Ovary (tissue), 9 donors: Measurements from ENCODE around the gene LMAN1. TPM values are rescaled to one million over a fixed set of nuclear protein-coding genes. Genes with fewer than 3 reads are reported as not detected.

ENCODE experiments used
- DNase-seq, 5 donors: peaks; one replicate each; pipeline ENCODE4 v3.0.0-alpha.2; 2019 to 2020
- H3K27ac ChIP-seq, 2 donors: fragments of 200-600 bp; one replicate each; pipeline versions ENCODE4 v1.5.1 to v1.8.0; 2019 to 2022
- H3K27me3 ChIP-seq: fragments of 200-600 bp; one replicate; pipeline ENCODE4 v1.8.0; 2022
- H3K36me3 ChIP-seq: fragments of 200-600 bp; sonication (generic); one replicate; pipeline ENCODE4 v1.5.1; 2019
- H3K4me1 ChIP-seq: one replicate; pipeline ENCODE4 v1.8.1; 2013; ENCODE audit warnings: mild to moderate bottlenecking, moderate library complexity; ENCODE audit not compliant: insufficient read depth
- H3K4me3 ChIP-seq: fragments of 200-600 bp; sonication (generic); one replicate; pipeline ENCODE4 v1.5.1; 2017
- H3K9me3 ChIP-seq, 2 donors: fragments of 200-600 bp in 1 of 2; sonication (generic) in 1 of 2; one replicate each; pipeline versions ENCODE4 v1.5.1 to v1.8.1; 2013 to 2019; ENCODE audit warnings: mild to moderate bottlenecking in 1 of 2, moderate library complexity in 1 of 2
- CTCF ChIP-seq, 3 donors: fragments of 450-650 bp in 2 of 3; fragments of 200-600 bp in 1 of 3; IDR thresholded peaks; one replicate each; pipeline versions ENCODE4 v1.5.1 to v1.8.0; 2016 to 2022; ENCODE audit warnings: antibody characterized with exemption in 3 of 3, mild to moderate bottlenecking in 1 of 3
- EP300 ChIP-seq: sonication (generic); formaldehyde crosslinking; IDR thresholded peaks from one replicate; pipeline ENCODE4 v1.6.1; 2017; ENCODE audit warnings: antibody characterized with exemption
- POLR2A ChIP-seq: fragments of 450-650 bp; IDR thresholded peaks from one replicate; pipeline ENCODE4 v1.6.1; 2017; ENCODE audit warnings: antibody characterized with exemption, mild to moderate bottlenecking, moderate library complexity
- WGBS, 3 donors: extraction: QIAGEN DNeasy Blood & Tissue Kit in 1 of 3; methylation state at CpG; one replicate each; pipeline versions ENCODE4 v1.1.5 to v1.1.7; 2013 to 2017; 5-methylcytosine and 5-hydroxymethylcytosine counted together
- intact Hi-C, 4 donors: fragments of 100-400 bp; cut with DNase I; formaldehyde crosslinking; loops; one replicate each; pipeline versions ENCODE4 v1.11.0 to v1.15.1; 2022 to 2023
- polyA plus RNA-seq, 2 donors: library from polyadenylated mRNA; stranded (reverse); fragments of 200-250 nt in 1 of 2; fragments of 350-450 nt in 1 of 2; fragmentation: Illumina TruSeq in 1 of 2; extraction: RNeasy Lipid Tissue Mini Kit (QIAGEN cat#74804) in 1 of 2; gene quantifications; one replicate each; pipeline ENCODE4 v1.2.3, GENCODE V29; 2013 to 2014
- total RNA-seq, 7 donors: library from RNA; depleted of rRNA in 2 of 7; stranded (reverse); fragments of >200 nt in 2 of 7; fragmentation: NEBNext Ultra II Directional in 3 of 7; extraction: Animal tissue kit (Norgen Biotek cat#: 25700) in 3 of 7; gene quantifications; one replicate each; pipeline versions ENCODE4 v1.1.0 to v1.2.4, GENCODE V29; 2016 to 2023
- donor health status: DM: no; HTN: no; CAD: no; lungs with moderate emphysema.
- donor health status: DM: no; HTN: no; CAD: no.
- donor health status: Bipolar disorder and iron deficiency.
- donor health status: DM: yes; HTN: yes; CAD: no.
- donor health status: DM: no; HTN: no; CAD: no.
- donor health status: DM: yes; HTN: yes; CAD: no.

The LMAN1 gene
- total and polyA plus RNA-seq, 9 donors: 26.8 to 97.8 (median 66.3) TPM

DNA sequence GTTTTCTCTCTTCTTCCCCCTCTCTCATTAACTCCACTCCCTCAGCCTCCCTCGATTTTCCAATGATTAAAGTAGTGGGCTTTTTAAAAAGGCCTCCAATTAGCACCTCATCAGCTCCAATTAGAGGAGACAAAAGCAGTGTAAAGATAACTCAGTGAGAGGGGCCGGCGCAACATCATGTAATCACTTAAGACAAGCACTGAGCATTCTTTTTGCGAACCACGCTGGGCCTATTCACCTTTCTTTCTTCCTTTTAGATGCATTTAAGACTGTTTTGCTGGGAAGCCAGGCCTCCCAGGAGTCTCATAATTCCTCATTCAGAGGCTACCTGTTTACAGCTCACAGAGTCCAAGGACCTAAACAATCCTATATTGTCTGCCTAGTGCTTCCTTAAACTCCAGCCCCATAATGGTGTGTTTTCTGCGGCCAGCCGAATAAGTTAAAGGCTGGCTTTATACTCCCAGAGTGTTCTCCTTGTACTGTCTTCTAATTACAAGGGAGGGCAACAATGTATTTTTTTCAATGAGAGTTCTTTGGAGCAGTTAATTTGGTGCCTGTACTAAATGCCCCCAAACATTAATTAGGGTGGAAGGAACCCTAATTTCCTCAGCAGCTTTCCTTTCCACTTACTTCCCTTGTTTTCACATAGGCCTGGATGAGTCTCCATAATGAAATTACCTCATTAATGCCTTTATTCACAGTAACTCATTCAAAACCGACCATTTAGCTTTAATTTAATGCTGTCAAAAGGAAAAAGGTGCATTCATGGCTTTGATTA, 28.0 kb upstream of the LMAN1 start:
- intact Hi-C loops: no loop called here
- Histone ChIP-seq H3K4me3 (no peak overlapping the region), H3K36me3 (no peaks in the 10 kb centered on the region), H3K27me3 (no peaks in the 10 kb centered on the region), H3K9me3 (no peaks in the 10 kb centered on the region), H3K27ac (no peak overlapping the region), H3K4me1 (no peaks in the 10 kb centered on the region)
- no peak for TF ChIP-seq CTCF (IDR thresholded peaks at IDR 0.05)
- TF ChIP-seq POLR2A: no peak
- TF ChIP-seq EP300: no peak
- no peak for DNase-seq
- WGBS, 3 donors: 84 to 87% (median 86%) methylated on average over 8 of the region's 8 CpGs

DNA sequence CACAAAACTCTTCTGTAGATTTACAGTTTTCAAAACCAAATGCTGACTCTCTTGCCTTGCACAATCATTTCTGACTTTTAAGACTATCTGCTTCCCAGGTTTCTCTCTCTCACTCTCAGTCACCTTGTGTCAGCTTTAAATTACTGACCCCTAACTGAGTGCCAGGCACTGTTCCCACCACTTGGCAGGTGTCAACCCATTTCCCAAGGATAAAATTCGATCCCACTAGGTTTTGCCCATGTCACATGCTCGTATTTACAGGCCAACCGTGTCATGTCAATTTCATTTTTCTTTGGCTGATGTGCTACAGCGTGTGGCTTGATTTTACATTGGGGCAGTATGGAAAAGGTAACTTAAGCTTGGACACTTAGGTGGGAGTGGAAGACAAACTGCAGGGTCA, 26.1 kb upstream of the LMAN1 start:
- Histone ChIP-seq H3K27ac (no peak overlapping the region), H3K4me3 (no peak overlapping the region), H3K27me3 (no peaks in the 10 kb centered on the region), H3K4me1 (no peaks in the 10 kb centered on the region), H3K9me3 (no peaks in the 10 kb centered on the region), H3K36me3 (no peaks in the 10 kb centered on the region)
- TF ChIP-seq POLR2A: no peak
- no peak for TF ChIP-seq EP300
- TF ChIP-seq CTCF (IDR thresholded peaks at IDR 0.05): no peak
- no peak for DNase-seq
- WGBS, 3 donors: 90 to 93% (median 91%) methylated on average over 4 of the region's 4 CpGs
- intact Hi-C loops: no loop called here

DNA sequence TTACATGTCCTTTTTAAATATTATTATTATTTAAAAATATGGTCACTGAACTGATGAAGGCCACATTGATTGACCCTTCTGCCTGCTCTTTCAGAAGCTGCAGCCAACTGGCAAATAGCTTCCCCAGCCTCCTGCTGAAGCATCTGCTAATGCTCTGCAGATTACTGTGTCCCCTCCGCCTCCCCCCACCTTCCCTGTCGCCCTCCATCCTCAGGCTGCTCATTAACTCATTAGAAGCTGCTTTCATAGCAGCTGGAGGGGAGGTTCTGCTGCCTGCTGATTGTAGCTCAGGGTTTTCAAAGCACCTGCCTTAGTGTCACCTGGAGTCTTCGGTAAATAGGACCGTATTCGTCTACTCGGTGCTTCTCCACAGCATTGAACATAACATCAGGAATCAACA, 24.8 kb upstream of the LMAN1 start:
- H3K36me3 ChIP-seq: no peaks in the 10 kb centered on the region
- intact Hi-C loops: no loop called here
- H3K4me3 ChIP-seq: no peak overlapping the region
- DNase-seq: no peak
- no peaks in the 10 kb centered on the region for H3K27me3 ChIP-seq
- H3K27ac ChIP-seq: no peak overlapping the region
- H3K9me3 ChIP-seq: no peaks in the 10 kb centered on the region
- 67 to 73% (median 67%) methylated on average over 6 of the region's 6 CpGs for WGBS, 3 donors
- TF ChIP-seq EP300: no peak
- no peak for TF ChIP-seq CTCF (IDR thresholded peaks at IDR 0.05)
- no peak for TF ChIP-seq POLR2A
- H3K4me1 ChIP-seq: no peaks in the 10 kb centered on the region

- no peaks in the 10 kb centered on the region for H3K27me3 ChIP-seq
- H3K4me3 ChIP-seq: no peak overlapping the region
- 75 to 79% (median 79%) methylated on average over 7 of the region's 7 CpGs for WGBS, 3 donors
- H3K4me1 ChIP-seq: no peaks in the 10 kb centered on the region
- DNase-seq: no peak
- no peak for TF ChIP-seq EP300
- TF ChIP-seq CTCF (IDR thresholded peaks at IDR 0.05): no peak
- TF ChIP-seq POLR2A: no peak
- H3K27ac ChIP-seq: no peak overlapping the region
- intact Hi-C loops: no loop called here
- H3K36me3 ChIP-seq: no peaks in the 10 kb centered on the region
- no peaks in the 10 kb centered on the region for H3K9me3 ChIP-seq
Observed at GRCh38 chr18:59382383-59382782, 23.3 kb upstream of the LMAN1 start.
